K562 (cell line): ENCODE results near the gene CSF2. TPM values are rescaled to one million over a fixed set of nuclear protein-coding genes. Genes with fewer than 3 reads are reported as not detected.

ENCODE experiments used
- ATAC-seq: fragments of 200-7000 bp; cut with Tn5 transposase; 3 replicates; pipeline ENCODE4 v1.9.1; 2020; ENCODE audit warnings: moderate library complexity
- BruUV-seq: library from RNA; stranded (reverse); fragments of 400-500 nt; replicated peaks from 2 replicates; lab custom pipeline; 2021; lab: Mats Ljungman, UMichigan
- CTCF ChIA-PET: fragments of 300-600 bp; formaldehyde crosslinking; extraction: SDS; loops from one replicate; lab custom pipeline; 2021; ENCODE audit warnings: low intra/inter-chr PET ratio; lab: Yijun Ruan, JAX
- POLR2A ChIA-PET: fragments of 300-600, 350-650 bp; sonication (Branson Sonifier 250); formaldehyde crosslinking; extraction: SDS; loops from one replicate; lab custom pipeline; 2021; ENCODE audit warnings: antibody characterized with exemption, inconsistent platforms; lab: Yijun Ruan, JAX
- DNase-seq, 4 experiments: peaks; one replicate each; pipeline versions ENCODE4 v3.0.0 to v3.0.0-alpha.2; 2011 to 2018; ENCODE audit warnings: low spot score in 3 of 4, mixed read lengths in 3 of 4; ENCODE audit errors: extremely low read depth in 1 of 4
- FAIRE-seq: peaks from 2 replicates; lab custom pipeline; 2011; peaks lifted over from hg19 to GRCh38; lab: Jason Lieb, UNC
- H2AFZ ChIP-seq: 2 replicates; pipeline ENCODE4 v1.6.0; 2011; ENCODE audit warnings: low read depth, low read length, control low read depth, inconsistent platforms
- H3K27ac ChIP-seq: fragments of 200-600 bp; 3 replicates; pipeline ENCODE4 v1.8.0; 2011; ENCODE audit warnings: low read depth, mild to moderate bottlenecking, control low read depth, inconsistent platforms, low read length, moderate library complexity, mixed read lengths; ENCODE audit errors: extremely low read depth
- H3K27me3 ChIP-seq, 2 experiments: fragments of 300-600 bp in 1 of 2; 2 replicates in 1 of 2; 3 replicates in 1 of 2; pipeline versions ENCODE4 v1.6.0 to v1.8.0; 2011; ENCODE audit warnings: inconsistent platforms in 2 of 2, low read length in 2 of 2, mild to moderate bottlenecking in 1 of 2, mixed read lengths in 1 of 2, moderate library complexity in 1 of 2; ENCODE audit not compliant: control insufficient read depth in 2 of 2, insufficient read depth in 2 of 2
- H3K36me3 ChIP-seq: fragments of 300-600 bp; 3 replicates; pipeline ENCODE4 v1.8.0; 2011; ENCODE audit warnings: mild to moderate bottlenecking, low read length, inconsistent platforms; ENCODE audit not compliant: control insufficient read depth, insufficient read depth
- H3K4me1 ChIP-seq, 2 experiments: fragments of 200-600 bp in 1 of 2; replicated peaks in 1 of 2; 2 replicates in 1 of 2; 3 replicates in 1 of 2; pipeline versions ENCODE4 v1.5.1 to v1.8.0; 2011; ENCODE audit warnings: inconsistent platforms in 2 of 2, low read length in 2 of 2, mild to moderate bottlenecking in 1 of 2, mixed read lengths in 1 of 2, moderate library complexity in 1 of 2; ENCODE audit not compliant: control insufficient read depth in 2 of 2, insufficient read depth in 2 of 2
- H3K4me2 ChIP-seq: 2 replicates; pipeline ENCODE4 v1.6.1; 2011; ENCODE audit warnings: low read length, control low read depth, inconsistent platforms, mixed read lengths; ENCODE audit not compliant: insufficient read depth
- H3K4me3 ChIP-seq: fragments of 200-600 bp; sonication (generic), shearing (Covaris generic); 2 replicates; pipeline ENCODE4 v1.5.1; 2016; ENCODE audit warnings: control low read depth, inconsistent platforms
- H3K79me2 ChIP-seq: fragments of 200-600 bp; 3 replicates; pipeline ENCODE4 v1.8.0; 2011; ENCODE audit warnings: low read length, inconsistent platforms; ENCODE audit not compliant: control insufficient read depth, insufficient read depth
- H3K9ac ChIP-seq, 2 experiments: 2 replicates each; pipeline versions ENCODE4 v1.6.0 to v1.6.1; 2011; ENCODE audit warnings: low read depth in 2 of 2, low read length in 2 of 2, control low read depth in 1 of 2, inconsistent platforms in 1 of 2, mild to moderate bottlenecking in 1 of 2, mixed read lengths in 1 of 2; ENCODE audit not compliant: insufficient read depth in 1 of 2
- H3K9me1 ChIP-seq: one replicate; pipeline ENCODE4 v1.6.0; 2011; ENCODE audit warnings: inconsistent platforms, mild to moderate bottlenecking, low read length, moderate library complexity; ENCODE audit not compliant: control insufficient read depth, insufficient read depth
- H3K9me3 ChIP-seq: replicated peaks from 2 replicates; pipeline ENCODE4 v1.5.1; 2011; ENCODE audit warnings: low read depth, low read length, inconsistent platforms; ENCODE audit not compliant: control insufficient read depth, insufficient read depth
- H4K20me1 ChIP-seq: replicated peaks from 2 replicates; pipeline ENCODE4 v1.6.1; 2011; ENCODE audit warnings: low read length, inconsistent platforms, mixed read lengths; ENCODE audit not compliant: control insufficient read depth, insufficient read depth
- BHLHE40 ChIP-seq: IDR thresholded peaks from 2 replicates; pipeline ENCODE4 v1.6.1; 2011; ENCODE audit warnings: low read length, improper control_type of control experiment
- BRCA1 ChIP-seq, 2 experiments: fragments of 450-650 bp in 1 of 2; sonication (generic) in 1 of 2; formaldehyde crosslinking in 1 of 2; IDR thresholded peaks; 2 replicates each; pipeline versions ENCODE4 v1.5.0 to v1.6.1; 2017 to 2020; ENCODE audit warnings: mild to moderate bottlenecking in 1 of 2, missing genetic modification reagents in 1 of 2
- SPI1 ChIP-seq: IDR thresholded peaks from 2 replicates; pipeline ENCODE4 v1.6.1; 2011; ENCODE audit warnings: low read depth, low read length, control low read depth, borderline replicate concordance
- TBL1XR1 ChIP-seq, 2 experiments: IDR thresholded peaks; 2 replicates each; pipeline ENCODE4 v1.6.1; 2012; ENCODE audit warnings: improper control_type of control experiment in 2 of 2, low read length in 2 of 2, mild to moderate bottlenecking in 1 of 2
- WGBS: fragments of 100-300 bp; shearing (Covaris generic); methylation state at CpG from one replicate; pipeline ENCODE4 v1.1.6; 2016; ENCODE audit warnings: low coverage, mixed read lengths; ENCODE audit not compliant: insufficient coverage; ENCODE audit errors: missing lambda C conversion rate; 5-methylcytosine and 5-hydroxymethylcytosine counted together
- in situ Hi-C: fragments of 300-500 bp; cut with MboI; formaldehyde crosslinking; loops from 4 replicates; pipeline ENCODE4 v1.15.0; 2018; ENCODE audit warnings: inconsistent platforms, mixed read lengths
- intact Hi-C: fragments of 100-400 bp; cut with micrococcal nuclease; formaldehyde crosslinking; loops from 2 replicates; pipeline ENCODE4 v1.14.2; 2022
- polyA plus RNA-seq, 8 experiments: library from polyadenylated mRNA; depleted of rRNA in 4 of 8; stranded (reverse) in 5 of 8; unstranded in 3 of 8; fragments of >200 nt; fragmentation: Nextera tagmentation in 2 of 8; fragmentation: Illumina TruSeq in 1 of 8; extraction: Ambion mirVana in 2 of 8; extraction: Trizol in 1 of 8; gene quantifications; 2 replicates each; pipeline versions ENCODE4 v1.2.1 to v1.2.3, GENCODE V29; 2011 to 2014; ENCODE audit warnings: inconsistent platforms in 1 of 8, missing spikeins in 1 of 8
- total RNA-seq, 7 experiments: library from RNA; depleted of rRNA in 6 of 7; stranded (reverse); fragments of >200 nt in 6 of 7; fragmentation: Illumina TruSeq in 2 of 7; extraction: Trizol in 2 of 7; gene quantifications; 2 replicates each; pipeline versions ENCODE4 v1.2.1 to v1.2.3, GENCODE V29; 2011 to 2021; ENCODE audit warnings: low replicate concordance in 1 of 7
- TF ChIP-seq, protein P1 (sequence below): fragments of 250-450 bp; sonication (Bioruptor Pico); IDR thresholded peaks from 2 replicates; pipeline ENCODE4 v1.8.0; 2021; ENCODE audit warnings: mild to moderate bottlenecking, moderate library complexity

CSF2 gene
- total and polyA plus RNA-seq, 9 of the 15 experiments (the other 6 are each of a cell fraction or from before 2014, with no cell fraction given), result 0.25 to 0.29 TPM; not detected in 7

DNA sequence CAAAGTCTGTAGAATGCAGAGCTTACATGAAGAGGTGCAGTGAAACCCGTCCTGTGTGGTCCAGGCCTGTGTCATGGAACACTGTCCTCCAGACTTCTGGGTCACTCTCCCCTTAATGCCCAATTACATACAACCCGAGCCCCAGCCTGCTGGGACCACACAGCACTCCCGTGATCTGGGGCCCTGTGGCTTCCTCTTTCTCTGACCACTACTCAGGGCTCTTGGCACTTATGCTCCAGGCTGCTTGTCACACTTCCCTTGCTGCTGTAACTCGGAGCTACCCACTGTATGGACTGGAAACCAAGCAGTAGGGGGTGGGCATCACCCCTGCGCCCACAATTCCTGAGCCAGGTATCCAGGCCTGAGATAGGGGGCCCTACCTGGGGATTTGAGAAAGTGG is 23.5 kb upstream of the CSF2 start:
- Histone ChIP-seq H3K79me2 (no peaks in the 10 kb centered on the region), H3K9me3 (no peaks in the 10 kb centered on the region), H3K9me1 (no peaks in the 10 kb centered on the region), H3K36me3 (no peaks in the 10 kb centered on the region), H3K27me3 (peaks cover 11 to 49% of the 10 kb centered on the region in 2 experiments; a peak in 4 of 5 replicates), H3K4me1 (no peaks in the 10 kb centered on the region), H3K4me2 (no peak overlapping the region), H3K9ac (no peak overlapping the region), H3K4me3 (no peak overlapping the region), H2AFZ (no peak overlapping the region), H4K20me1 (no peaks in the 10 kb centered on the region), H3K27ac (no peak overlapping the region)
- no TSS peak for BruUV-seq
- intact Hi-C loops, result no loop called here
- ATAC-seq (peak; percentile 17; the same call in 2 of the 3 replicates), FAIRE-seq (no peak), DNase-seq (no peak)
- TF ChIP-seq, protein P1, sequence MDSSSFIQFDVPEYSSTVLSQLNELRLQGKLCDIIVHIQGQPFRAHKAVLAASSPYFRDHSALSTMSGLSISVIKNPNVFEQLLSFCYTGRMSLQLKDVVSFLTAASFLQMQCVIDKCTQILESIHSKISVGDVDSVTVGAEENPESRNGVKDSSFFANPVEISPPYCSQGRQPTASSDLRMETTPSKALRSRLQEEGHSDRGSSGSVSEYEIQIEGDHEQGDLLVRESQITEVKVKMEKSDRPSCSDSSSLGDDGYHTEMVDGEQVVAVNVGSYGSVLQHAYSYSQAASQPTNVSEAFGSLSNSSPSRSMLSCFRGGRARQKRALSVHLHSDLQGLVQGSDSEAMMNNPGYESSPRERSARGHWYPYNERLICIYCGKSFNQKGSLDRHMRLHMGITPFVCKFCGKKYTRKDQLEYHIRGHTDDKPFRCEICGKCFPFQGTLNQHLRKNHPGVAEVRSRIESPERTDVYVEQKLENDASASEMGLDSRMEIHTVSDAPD (CRISPR knock-in tag), result no peak
- peak; percentile 74 for TF ChIP-seq SPI1
- TF ChIP-seq TBL1XR1 (IDR thresholded peaks at IDR 0.05; ENCODE audit: low read length in 2 of 2), result no peak
- TF ChIP-seq BHLHE40, result peak; percentile 39; the same call in 1 of the 2 replicates
- no peak for TF ChIP-seq BRCA1 (IDR thresholded peaks at IDR 0.05)
- TF ChIP-seq BRCA1 (CRISPR knock-in tag; IDR thresholded peaks at IDR 0.05), result no peak
- CTCF ChIA-PET, result no interaction called here
- POLR2A ChIA-PET, result interaction anchor here (0.6 to 1.2 kb wide), 3 partner anchors 10 to 54 kb away, joined by 3 read pairs; no protein-coding TSS in a partner anchor
- 6% methylated on average over 5 of the region's 5 CpGs for WGBS
- in situ Hi-C loops, result loop anchor here (25.0 kb wide), 1 partner anchor 337 kb away; no protein-coding TSS in a partner anchor
